ENCODE data around the gene ADAMTS16.

ADAMTS16 gene

DNA sequence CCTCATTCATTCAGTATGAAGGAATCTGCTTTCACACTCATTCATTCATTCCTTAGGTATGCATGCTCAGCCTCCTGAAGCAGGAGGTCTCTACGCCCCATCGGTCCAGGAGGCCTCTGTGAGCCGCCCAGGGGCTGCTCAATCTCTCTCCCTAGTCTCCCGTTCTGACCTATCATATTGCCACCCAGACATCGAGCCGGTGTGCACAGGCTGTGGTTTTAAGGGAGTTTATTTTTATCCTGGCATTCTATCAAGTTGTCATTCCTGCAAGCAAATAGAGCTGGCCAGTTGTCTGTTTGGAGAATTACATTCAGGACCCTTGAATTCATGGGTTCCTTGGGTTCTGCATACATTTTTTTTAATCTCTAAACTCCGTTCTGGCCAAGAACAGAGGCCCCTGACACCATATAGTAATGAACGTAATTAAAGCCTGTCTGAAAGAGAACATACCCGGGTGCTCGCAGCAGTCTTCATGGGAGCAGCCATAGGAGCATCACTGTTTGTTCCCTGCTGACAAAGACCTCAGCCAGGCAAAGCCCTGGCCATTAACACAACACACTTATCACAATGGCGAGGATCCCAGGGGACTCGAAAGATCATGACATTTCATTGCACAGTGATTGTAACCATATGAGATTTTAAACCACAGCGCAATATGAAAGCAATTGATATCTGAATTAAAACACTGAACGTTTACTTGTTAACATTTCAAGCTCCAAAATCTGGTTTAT, 80.9 kb downstream of the ADAMTS16 start:
- Histone ChIP-seq H3K9ac (ENCODE audit: low read depth in 1 of 2, low read length in 2 of 2) (no peak overlapping the region), H3K27ac (ENCODE audit: low read depth, low read length) (no peak overlapping the region), H3K9me3 (ENCODE audit: control insufficient read depth in 1 of 2, low read length in 2 of 2) (no peaks in the 10 kb centered on the region), H3K4me3 (ENCODE audit: low read depth in 1 of 2, low read length in 2 of 2) (no peak overlapping the region), H3K36me3 (ENCODE audit: control insufficient read depth in 1 of 2, insufficient read depth in 2 of 2, low read length in 2 of 2) (no peaks in the 10 kb centered on the region), H3K4me1 (ENCODE audit: control insufficient read depth in 1 of 2, insufficient read depth in 2 of 2, low read length in 2 of 2) (no peaks in the 10 kb centered on the region), H3K27me3 (ENCODE audit: control insufficient read depth in 1 of 2, insufficient read depth in 2 of 2, low read length in 2 of 2) (no peaks in the 10 kb centered on the region)

DNA sequence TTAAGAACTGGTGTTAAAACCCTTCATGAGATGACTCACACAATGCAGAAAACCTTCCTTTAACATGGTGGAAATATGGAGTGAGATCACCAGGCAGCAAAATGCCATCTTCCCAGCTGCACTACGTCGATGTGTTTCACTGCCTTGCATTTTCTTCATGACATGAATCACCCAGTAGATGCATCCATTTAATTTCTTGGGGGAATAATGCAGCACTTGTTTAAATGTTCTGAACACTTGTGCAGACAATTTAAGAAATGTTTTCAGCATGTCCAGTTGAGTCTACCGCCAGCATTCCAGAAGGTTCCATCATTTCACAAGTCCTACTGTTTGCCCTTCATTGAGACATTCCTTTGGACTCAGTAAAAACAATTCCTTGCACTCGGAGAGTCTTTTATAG, 81.6 kb downstream of the ADAMTS16 start:
- Histone ChIP-seq H3K9ac (ENCODE audit: low read depth in 1 of 2, low read length in 2 of 2) (no peak overlapping the region), H3K4me1 (ENCODE audit: control insufficient read depth in 1 of 2, insufficient read depth in 2 of 2, low read length in 2 of 2) (no peaks in the 10 kb centered on the region), H3K27ac (ENCODE audit: low read depth, low read length) (no peak overlapping the region), H3K4me3 (ENCODE audit: low read depth in 1 of 2, low read length in 2 of 2) (no peak overlapping the region), H3K36me3 (ENCODE audit: control insufficient read depth in 1 of 2, insufficient read depth in 2 of 2, low read length in 2 of 2) (no peaks in the 10 kb centered on the region), H3K27me3 (ENCODE audit: control insufficient read depth in 1 of 2, insufficient read depth in 2 of 2, low read length in 2 of 2) (no peaks in the 10 kb centered on the region), H3K9me3 (ENCODE audit: control insufficient read depth in 1 of 2, low read length in 2 of 2) (no peaks in the 10 kb centered on the region)

DNA sequence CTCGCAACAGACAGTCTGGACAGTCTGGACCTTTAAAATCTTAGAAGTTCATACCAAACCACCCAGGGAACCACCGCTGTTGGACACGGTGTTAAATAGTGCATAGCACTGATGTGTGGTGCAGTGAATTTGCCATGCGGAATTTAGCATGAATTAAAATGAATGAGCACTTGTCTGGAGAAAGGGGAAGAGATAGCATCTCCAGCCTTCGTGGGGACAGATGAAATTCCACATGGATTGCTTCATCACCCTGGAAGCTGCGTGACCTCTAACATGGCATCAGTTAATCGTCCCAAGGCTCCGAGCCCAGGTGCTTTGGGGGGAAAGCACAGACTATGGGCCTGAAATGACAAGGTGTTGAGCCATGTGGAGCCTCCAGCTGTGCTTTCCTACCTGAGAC, 91.4 kb downstream of the ADAMTS16 start:
- Histone ChIP-seq H3K4me1 (ENCODE audit: control insufficient read depth in 1 of 2, insufficient read depth in 2 of 2, low read length in 2 of 2) (no peaks in the 10 kb centered on the region), H3K9me3 (ENCODE audit: control insufficient read depth in 1 of 2, low read length in 2 of 2) (no peaks in the 10 kb centered on the region), H3K4me3 (ENCODE audit: low read depth in 1 of 2, low read length in 2 of 2) (no peak overlapping the region), H3K27me3 (ENCODE audit: control insufficient read depth in 1 of 2, insufficient read depth in 2 of 2, low read length in 2 of 2) (no peaks in the 10 kb centered on the region), H3K9ac (ENCODE audit: low read depth in 1 of 2, low read length in 2 of 2) (no peak overlapping the region), H3K36me3 (ENCODE audit: control insufficient read depth in 1 of 2, insufficient read depth in 2 of 2, low read length in 2 of 2) (no peaks in the 10 kb centered on the region), H3K27ac (ENCODE audit: low read depth, low read length) (no peak overlapping the region)

DNA sequence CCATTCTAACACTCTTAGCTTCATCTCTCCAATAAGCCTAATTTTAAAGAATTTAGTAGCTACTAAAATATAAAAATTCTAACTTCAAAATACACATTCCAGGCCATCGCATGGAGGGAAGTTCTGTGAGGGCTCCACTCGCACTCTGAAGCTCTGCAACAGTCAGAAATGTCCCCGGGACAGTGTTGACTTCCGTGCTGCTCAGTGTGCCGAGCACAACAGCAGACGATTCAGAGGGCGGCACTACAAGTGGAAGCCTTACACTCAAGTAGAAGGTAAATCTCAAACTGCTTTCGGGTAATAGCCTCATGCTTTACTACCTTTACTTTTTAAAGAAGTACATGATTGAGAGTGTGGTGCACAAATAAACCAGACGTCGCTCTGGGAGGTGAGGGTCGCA, 94.8 kb downstream of the ADAMTS16 start:
- Histone ChIP-seq H3K4me3 (ENCODE audit: low read depth in 1 of 2, low read length in 2 of 2) (no peak overlapping the region), H3K36me3 (ENCODE audit: control insufficient read depth in 1 of 2, insufficient read depth in 2 of 2, low read length in 2 of 2) (no peaks in the 10 kb centered on the region), H3K4me1 (ENCODE audit: control insufficient read depth in 1 of 2, insufficient read depth in 2 of 2, low read length in 2 of 2) (no peaks in the 10 kb centered on the region), H3K9me3 (ENCODE audit: control insufficient read depth in 1 of 2, low read length in 2 of 2) (no peaks in the 10 kb centered on the region), H3K27me3 (ENCODE audit: control insufficient read depth in 1 of 2, insufficient read depth in 2 of 2, low read length in 2 of 2) (no peaks in the 10 kb centered on the region), H3K27ac (ENCODE audit: low read depth, low read length) (no peak overlapping the region), H3K9ac (ENCODE audit: low read depth in 1 of 2, low read length in 2 of 2) (no peak overlapping the region)

GRCh38 chr5:5235685-5236084, 95.6 kb downstream of the ADAMTS16 start:
- Histone ChIP-seq H3K9ac (ENCODE audit: low read depth in 1 of 2, low read length in 2 of 2) (no peak overlapping the region), H3K27me3 (ENCODE audit: control insufficient read depth in 1 of 2, insufficient read depth in 2 of 2, low read length in 2 of 2) (no peaks in the 10 kb centered on the region)

GRCh38 chr5:5239191-5239590, 99.1 kb downstream of the ADAMTS16 start:
- no peaks in the 10 kb centered on the region for H3K9me3 ChIP-seq (ENCODE audit: control insufficient read depth in 1 of 2, low read length in 2 of 2)
- H3K4me3 ChIP-seq (ENCODE audit: low read depth in 1 of 2, low read length in 2 of 2) = no peak overlapping the region
- no peaks in the 10 kb centered on the region for H3K27me3 ChIP-seq (ENCODE audit: control insufficient read depth in 1 of 2, insufficient read depth in 2 of 2, low read length in 2 of 2)
- no peaks in the 10 kb centered on the region for H3K4me1 ChIP-seq (ENCODE audit: control insufficient read depth in 1 of 2, insufficient read depth in 2 of 2, low read length in 2 of 2)
- no peak overlapping the region for H3K27ac ChIP-seq (ENCODE audit: low read depth, low read length)
- no peak overlapping the region for H3K9ac ChIP-seq (ENCODE audit: low read depth in 1 of 2, low read length in 2 of 2)
- no peaks in the 10 kb centered on the region for H3K36me3 ChIP-seq (ENCODE audit: control insufficient read depth in 1 of 2, insufficient read depth in 2 of 2, low read length in 2 of 2)

More at GRCh38 chr5:5235685-5236084, 95.6 kb downstream of the ADAMTS16 start:
- no peaks in the 10 kb centered on the region for H3K36me3 ChIP-seq (ENCODE audit: control insufficient read depth in 1 of 2, insufficient read depth in 2 of 2, low read length in 2 of 2)
- no peaks in the 10 kb centered on the region for H3K9me3 ChIP-seq (ENCODE audit: control insufficient read depth in 1 of 2, low read length in 2 of 2)
- no peak overlapping the region for H3K27ac ChIP-seq (ENCODE audit: low read depth, low read length)
- H3K4me1 ChIP-seq (ENCODE audit: control insufficient read depth in 1 of 2, insufficient read depth in 2 of 2, low read length in 2 of 2) = no peaks in the 10 kb centered on the region
- H3K4me3 ChIP-seq (ENCODE audit: low read depth in 1 of 2, low read length in 2 of 2) = no peak overlapping the region

DNA sequence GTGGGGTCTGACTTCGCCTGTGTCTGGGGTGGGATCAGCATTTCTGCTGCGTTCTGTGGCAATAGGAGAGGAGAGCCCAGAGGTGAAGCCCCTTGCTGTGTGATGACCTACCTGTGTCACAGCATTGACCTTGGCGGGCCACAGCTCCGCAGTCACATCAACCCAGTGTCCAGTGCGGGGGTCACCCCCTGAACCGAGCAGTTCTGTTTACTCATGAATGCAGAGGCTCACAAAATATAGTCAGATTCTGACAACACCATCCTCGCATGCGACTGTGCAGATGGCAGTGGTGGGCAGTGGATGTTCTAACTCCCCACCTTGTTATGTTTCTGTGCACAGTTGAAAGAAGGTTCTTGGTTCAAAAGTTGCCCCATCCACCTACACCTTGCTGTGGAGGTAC, 100.1 kb downstream of the ADAMTS16 start:
- H3K9me3 ChIP-seq (ENCODE audit: control insufficient read depth in 1 of 2, low read length in 2 of 2) = no peaks in the 10 kb centered on the region
- H3K36me3 ChIP-seq (ENCODE audit: control insufficient read depth in 1 of 2, insufficient read depth in 2 of 2, low read length in 2 of 2) = no peaks in the 10 kb centered on the region
- H3K27me3 ChIP-seq (ENCODE audit: control insufficient read depth in 1 of 2, insufficient read depth in 2 of 2, low read length in 2 of 2) = no peaks in the 10 kb centered on the region
- H3K9ac ChIP-seq (ENCODE audit: low read depth in 1 of 2, low read length in 2 of 2) = no peak overlapping the region
- no peak overlapping the region for H3K27ac ChIP-seq (ENCODE audit: low read depth, low read length)
- no peaks in the 10 kb centered on the region for H3K4me1 ChIP-seq (ENCODE audit: control insufficient read depth in 1 of 2, insufficient read depth in 2 of 2, low read length in 2 of 2)
- no peak overlapping the region for H3K4me3 ChIP-seq (ENCODE audit: low read depth in 1 of 2, low read length in 2 of 2)

GRCh38 chr5:5242056-5242455, 101.9 kb downstream of the ADAMTS16 start:
- no peak overlapping the region for H3K9ac ChIP-seq (ENCODE audit: low read depth in 1 of 2, low read length in 2 of 2)

DNA sequence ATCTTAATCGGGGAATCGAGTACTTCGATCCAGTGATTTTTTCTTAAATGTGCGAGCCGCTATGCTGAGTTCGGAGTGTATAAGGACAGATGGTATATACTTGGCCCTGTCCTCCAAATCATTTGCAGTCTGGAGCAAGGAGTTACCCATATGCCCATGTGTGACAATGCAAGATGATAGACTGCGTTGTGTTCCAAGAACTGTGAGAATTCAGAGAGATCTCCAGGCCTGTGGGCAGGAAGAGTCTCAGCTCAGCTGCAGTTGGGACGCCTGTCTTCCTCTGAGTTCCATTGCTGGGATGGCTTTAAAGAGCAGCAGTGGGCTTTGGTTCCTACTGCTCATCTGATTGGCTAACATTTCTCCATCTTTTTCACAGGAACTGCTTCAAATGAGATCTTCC, 106.6 kb downstream of the ADAMTS16 start:
- Histone ChIP-seq H3K4me3 (ENCODE audit: low read depth in 1 of 2, low read length in 2 of 2) (no peak overlapping the region), H3K27me3 (ENCODE audit: control insufficient read depth in 1 of 2, insufficient read depth in 2 of 2, low read length in 2 of 2) (no peaks in the 10 kb centered on the region), H3K4me1 (ENCODE audit: control insufficient read depth in 1 of 2, insufficient read depth in 2 of 2, low read length in 2 of 2) (no peaks in the 10 kb centered on the region)

More at GRCh38 chr5:5242056-5242455, 101.9 kb downstream of the ADAMTS16 start:
- Histone ChIP-seq H3K4me1 (ENCODE audit: control insufficient read depth in 1 of 2, insufficient read depth in 2 of 2, low read length in 2 of 2) (no peaks in the 10 kb centered on the region), H3K4me3 (ENCODE audit: low read depth in 1 of 2, low read length in 2 of 2) (no peak overlapping the region), H3K9me3 (ENCODE audit: control insufficient read depth in 1 of 2, low read length in 2 of 2) (no peaks in the 10 kb centered on the region), H3K27ac (ENCODE audit: low read depth, low read length) (no peak overlapping the region), H3K27me3 (ENCODE audit: control insufficient read depth in 1 of 2, insufficient read depth in 2 of 2, low read length in 2 of 2) (no peaks in the 10 kb centered on the region), H3K36me3 (ENCODE audit: control insufficient read depth in 1 of 2, insufficient read depth in 2 of 2, low read length in 2 of 2) (no peaks in the 10 kb centered on the region)

GRCh38 chr5:5250758-5251157, 110.6 kb downstream of the ADAMTS16 start:
- Histone ChIP-seq H3K9me3 (ENCODE audit: control insufficient read depth in 1 of 2, low read length in 2 of 2) (peaks cover 0 to 4% of the 10 kb centered on the region in 2 donors), H3K9ac (ENCODE audit: low read depth in 1 of 2, low read length in 2 of 2) (no peak overlapping the region), H3K27ac (ENCODE audit: low read depth, low read length) (no peak overlapping the region), H3K27me3 (ENCODE audit: control insufficient read depth in 1 of 2, insufficient read depth in 2 of 2, low read length in 2 of 2) (no peaks in the 10 kb centered on the region), H3K4me3 (ENCODE audit: low read depth in 1 of 2, low read length in 2 of 2) (no peak overlapping the region), H3K4me1 (ENCODE audit: control insufficient read depth in 1 of 2, insufficient read depth in 2 of 2, low read length in 2 of 2) (no peaks in the 10 kb centered on the region), H3K36me3 (ENCODE audit: control insufficient read depth in 1 of 2, insufficient read depth in 2 of 2, low read length in 2 of 2) (no peaks in the 10 kb centered on the region)

More for the DNA sequence above, 106.6 kb downstream of the ADAMTS16 start:
- no peaks in the 10 kb centered on the region for H3K36me3 ChIP-seq (ENCODE audit: control insufficient read depth in 1 of 2, insufficient read depth in 2 of 2, low read length in 2 of 2)
- no peaks in the 10 kb centered on the region for H3K9me3 ChIP-seq (ENCODE audit: control insufficient read depth in 1 of 2, low read length in 2 of 2)
- H3K9ac ChIP-seq (ENCODE audit: low read depth in 1 of 2, low read length in 2 of 2) = no peak overlapping the region
- no peak overlapping the region for H3K27ac ChIP-seq (ENCODE audit: low read depth, low read length)
